Measurements from ENCODE around the gene FGF10. TPM values are rescaled to one million over a fixed set of nuclear protein-coding genes. Genes with fewer than 3 reads are reported as not detected.
A peak's percentile ranks its signal among the peaks of the same experiment; 100 is the strongest.

FGF10 gene
- total RNA-seq, 1 experiment from 2014 or later = not detected

DNA sequence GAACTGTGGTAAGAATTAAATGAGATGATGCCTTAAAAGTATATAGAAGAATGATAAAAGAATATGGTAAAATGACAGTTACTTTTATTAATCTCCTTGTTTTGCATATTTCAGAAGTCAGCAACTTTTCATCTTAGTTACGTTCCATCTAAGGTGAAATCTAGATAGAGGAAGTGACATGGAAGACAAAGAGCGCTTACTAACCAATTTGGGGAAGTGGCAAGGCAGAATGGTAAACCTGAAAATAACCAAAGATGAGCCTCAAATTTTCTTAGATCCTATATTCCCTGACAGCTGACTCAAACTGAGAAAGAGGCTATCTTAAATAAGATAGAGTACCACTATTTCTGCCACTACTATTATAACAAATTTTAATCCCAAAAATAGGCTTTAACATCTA is 52.5 kb downstream of the FGF10 start:
- no peak for DNase-seq
- Mint-ChIP-seq H3K27me3 (ENCODE audit: unreplicated experiment) (no peaks in the 10 kb centered on the region), H3K36me3 (ENCODE audit: insufficient read depth, unreplicated experiment) (no peaks in the 10 kb centered on the region), H3K4me3 (ENCODE audit: low read depth, unreplicated experiment) (no peak overlapping the region), H3K27ac (ENCODE audit: unreplicated experiment) (no peak overlapping the region), H3K4me1 (ENCODE audit: low read depth, unreplicated experiment) (no peaks in the 10 kb centered on the region), H3K9me3 (ENCODE audit: low read depth, unreplicated experiment) (no peaks in the 10 kb centered on the region)
- intact Hi-C loops (cut with micrococcal nuclease; ENCODE audit: unreplicated experiment) = no loop called here
- no TSS peak for BruUV-seq (replicated peaks)
- TF ChIP-seq, protein P1, sequence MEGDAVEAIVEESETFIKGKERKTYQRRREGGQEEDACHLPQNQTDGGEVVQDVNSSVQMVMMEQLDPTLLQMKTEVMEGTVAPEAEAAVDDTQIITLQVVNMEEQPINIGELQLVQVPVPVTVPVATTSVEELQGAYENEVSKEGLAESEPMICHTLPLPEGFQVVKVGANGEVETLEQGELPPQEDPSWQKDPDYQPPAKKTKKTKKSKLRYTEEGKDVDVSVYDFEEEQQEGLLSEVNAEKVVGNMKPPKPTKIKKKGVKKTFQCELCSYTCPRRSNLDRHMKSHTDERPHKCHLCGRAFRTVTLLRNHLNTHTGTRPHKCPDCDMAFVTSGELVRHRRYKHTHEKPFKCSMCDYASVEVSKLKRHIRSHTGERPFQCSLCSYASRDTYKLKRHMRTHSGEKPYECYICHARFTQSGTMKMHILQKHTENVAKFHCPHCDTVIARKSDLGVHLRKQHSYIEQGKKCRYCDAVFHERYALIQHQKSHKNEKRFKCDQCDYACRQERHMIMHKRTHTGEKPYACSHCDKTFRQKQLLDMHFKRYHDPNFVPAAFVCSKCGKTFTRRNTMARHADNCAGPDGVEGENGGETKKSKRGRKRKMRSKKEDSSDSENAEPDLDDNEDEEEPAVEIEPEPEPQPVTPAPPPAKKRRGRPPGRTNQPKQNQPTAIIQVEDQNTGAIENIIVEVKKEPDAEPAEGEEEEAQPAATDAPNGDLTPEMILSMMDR (IDR thresholded peaks at IDR 0.05; ENCODE audit: unreplicated experiment) = no peak
- CTCF ChIA-PET = no interaction called here

DNA sequence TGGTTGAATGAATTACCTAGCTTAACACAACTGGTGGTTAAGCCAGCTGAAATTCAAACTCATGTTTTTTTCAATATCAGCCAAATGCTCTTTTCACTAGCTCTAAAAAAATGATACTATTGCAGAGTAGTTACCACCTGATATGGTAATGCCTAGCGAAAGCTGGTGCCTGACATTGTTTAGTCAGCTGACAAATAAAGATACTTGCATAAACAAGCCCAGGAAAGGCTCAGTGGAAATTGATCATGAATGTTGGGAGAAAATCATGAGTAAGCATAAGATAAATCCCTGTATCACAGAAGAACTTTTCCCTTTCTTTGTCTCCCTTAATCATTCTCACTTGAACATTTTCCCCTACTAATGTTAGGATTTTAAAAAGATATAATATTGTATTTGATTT is 54.6 kb downstream of the FGF10 start:
- Mint-ChIP-seq H3K27ac (ENCODE audit: unreplicated experiment) (no peak overlapping the region), H3K9me3 (ENCODE audit: low read depth, unreplicated experiment) (no peaks in the 10 kb centered on the region), H3K4me3 (ENCODE audit: low read depth, unreplicated experiment) (no peak overlapping the region), H3K27me3 (ENCODE audit: unreplicated experiment) (no peaks in the 10 kb centered on the region), H3K4me1 (ENCODE audit: low read depth, unreplicated experiment) (no peaks in the 10 kb centered on the region), H3K36me3 (ENCODE audit: insufficient read depth, unreplicated experiment) (no peaks in the 10 kb centered on the region)
- TF ChIP-seq, protein P1 (IDR thresholded peaks at IDR 0.05; ENCODE audit: unreplicated experiment) = no peak
- CTCF ChIA-PET = interaction anchor here (0.9 kb wide), 1 partner anchor 603 kb away, joined by 3 read pairs; no protein-coding TSS in a partner anchor
- BruUV-seq (replicated peaks) = no TSS peak
- intact Hi-C loops (cut with micrococcal nuclease; ENCODE audit: unreplicated experiment) = loop anchor here (5.0 kb wide), 1 partner anchor 332 kb away; no protein-coding TSS in a partner anchor
- no peak for DNase-seq

DNA sequence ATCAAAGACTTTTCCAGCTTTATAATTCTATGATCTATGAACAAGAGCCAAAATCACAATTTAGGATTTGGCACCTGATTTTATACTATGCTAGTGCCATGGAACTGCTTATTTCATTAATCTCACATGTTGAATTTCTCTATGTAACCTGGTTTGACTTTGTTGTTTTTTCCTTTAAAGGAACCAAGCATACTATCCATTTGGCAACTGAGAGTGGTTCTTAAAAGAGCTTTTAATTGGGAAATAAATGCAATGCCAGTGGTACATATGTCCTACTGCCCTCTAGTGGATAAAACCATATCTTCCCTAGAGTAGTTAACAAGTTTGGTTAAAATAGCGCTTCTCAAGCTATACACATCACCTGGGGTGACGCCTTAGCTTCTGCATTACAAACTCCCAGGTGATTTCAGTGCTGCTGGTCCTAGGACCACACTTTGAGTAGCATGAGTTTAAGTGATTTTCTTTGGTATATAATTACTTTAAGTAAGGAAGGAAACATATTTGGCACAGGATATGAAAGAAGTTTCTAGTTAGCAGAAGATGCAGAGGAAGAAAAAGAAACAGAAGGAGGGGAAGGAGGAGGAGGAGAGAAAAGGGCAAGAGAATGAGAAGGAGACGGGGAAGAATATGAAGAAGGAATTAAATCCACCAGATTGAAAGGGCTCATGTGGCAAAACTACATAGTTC is 56.8 kb downstream of the FGF10 start:
- Mint-ChIP-seq H3K27me3 (ENCODE audit: unreplicated experiment) (no peaks in the 10 kb centered on the region), H3K4me1 (ENCODE audit: low read depth, unreplicated experiment) (no peaks in the 10 kb centered on the region), H3K36me3 (ENCODE audit: insufficient read depth, unreplicated experiment) (no peaks in the 10 kb centered on the region), H3K27ac (ENCODE audit: unreplicated experiment) (no peak overlapping the region), H3K4me3 (ENCODE audit: low read depth, unreplicated experiment) (no peak overlapping the region), H3K9me3 (ENCODE audit: low read depth, unreplicated experiment) (no peaks in the 10 kb centered on the region)
- TF ChIP-seq, protein P1 (IDR thresholded peaks at IDR 0.05; ENCODE audit: unreplicated experiment) = peak; percentile 39
- no TSS peak for BruUV-seq (replicated peaks)
- CTCF ChIA-PET = interaction anchor here (0.6 to 1.5 kb wide), 6 partner anchors 309 to 701 kb away, joined by 3 to 22 read pairs (median 3); no protein-coding TSS in a partner anchor
- DNase-seq = peak; percentile 3
- intact Hi-C loops (cut with micrococcal nuclease; ENCODE audit: unreplicated experiment) = loop anchor here (1.0 to 5.0 kb wide), 4 partner anchors 330 to 702 kb away; no protein-coding TSS in a partner anchor

DNA sequence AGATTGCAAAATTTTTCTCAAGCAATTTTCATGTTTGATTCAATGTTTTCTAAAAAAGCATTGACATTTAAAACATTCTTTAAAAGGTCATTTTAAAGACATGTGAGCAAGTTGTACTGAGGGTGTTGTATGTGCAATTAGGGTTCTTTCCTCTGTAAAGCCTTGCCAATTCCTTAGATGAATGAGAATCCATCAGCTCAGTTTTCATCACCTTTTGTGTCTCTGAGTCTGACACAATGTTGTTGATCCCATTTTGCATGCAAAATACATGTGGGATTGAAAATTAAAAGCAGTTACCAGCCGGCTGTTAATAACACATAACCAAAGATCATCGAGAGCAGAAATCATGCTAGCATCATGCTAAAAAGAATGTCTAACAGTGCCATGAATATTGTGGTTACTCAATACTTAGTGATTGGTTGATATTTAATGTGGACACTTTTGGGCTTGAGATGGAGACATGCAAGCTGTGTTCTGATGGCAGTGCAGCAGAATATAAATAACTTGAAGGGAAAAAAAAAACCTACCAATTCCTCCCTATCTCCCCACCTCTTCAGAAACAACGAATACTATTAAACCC is 57.7 kb downstream of the FGF10 start:
- Mint-ChIP-seq H3K4me3 (ENCODE audit: low read depth, unreplicated experiment) (no peak overlapping the region), H3K4me1 (ENCODE audit: low read depth, unreplicated experiment) (no peaks in the 10 kb centered on the region), H3K27ac (ENCODE audit: unreplicated experiment) (no peak overlapping the region), H3K27me3 (ENCODE audit: unreplicated experiment) (no peaks in the 10 kb centered on the region), H3K36me3 (ENCODE audit: insufficient read depth, unreplicated experiment) (no peaks in the 10 kb centered on the region), H3K9me3 (ENCODE audit: low read depth, unreplicated experiment) (no peaks in the 10 kb centered on the region)
- no TSS peak for BruUV-seq (replicated peaks)
- TF ChIP-seq, protein P1 (IDR thresholded peaks at IDR 0.05; ENCODE audit: unreplicated experiment) = no peak
- CTCF ChIA-PET = interaction anchor here (0.7 to 1.5 kb wide), 6 partner anchors 437 to 700 kb away, joined by 3 to 22 read pairs (median 4); no protein-coding TSS in a partner anchor
- DNase-seq = no peak
- intact Hi-C loops (cut with micrococcal nuclease; ENCODE audit: unreplicated experiment) = loop anchor here (1.0 to 5.0 kb wide), 4 partner anchors 329 to 701 kb away; no protein-coding TSS in a partner anchor

Data from Calu3 (cell line).